Chondrocyte (in vitro differentiated cells): ENCODE results near the gene ARMC5. TPM values are rescaled to one million over a fixed set of nuclear protein-coding genes. Genes with fewer than 3 reads are reported as not detected.
"Not testable (repeated sequence)": the region's sequence is repeated elsewhere in the genome, so short reads cannot be mapped to it uniquely, and the experiment has no call there.

ENCODE experiments used
- DNase-seq: peaks from one replicate; pipeline ENCODE4 v3.0.0; 2021; ENCODE audit warnings: mixed read lengths, low spot score
- H3K27ac Mint-ChIP-seq: one replicate; pipeline ENCODE4 v1.8.0; 2021; ENCODE audit warnings: mild to moderate bottlenecking, moderate library complexity, mixed read lengths; ENCODE audit not compliant: unreplicated experiment
- H3K27me3 Mint-ChIP-seq: 2 replicates; pipeline ENCODE4 v1.8.0; 2021; ENCODE audit warnings: low read depth, mixed read lengths
- H3K36me3 Mint-ChIP-seq: 2 replicates; pipeline ENCODE4 v1.8.0; 2021; ENCODE audit warnings: low read depth, mixed read lengths
- H3K4me1 Mint-ChIP-seq: 2 replicates; pipeline ENCODE4 v1.8.0; 2021; ENCODE audit warnings: low read depth, mild to moderate bottlenecking, mixed read lengths
- H3K4me3 Mint-ChIP-seq: one replicate; pipeline ENCODE4 v1.8.0; 2021; ENCODE audit warnings: mild to moderate bottlenecking, moderate library complexity, mixed read lengths; ENCODE audit not compliant: unreplicated experiment
- H3K9me3 Mint-ChIP-seq: 2 replicates; pipeline ENCODE4 v1.8.0; 2021; ENCODE audit warnings: low read depth, mixed read lengths
- total RNA-seq: library from RNA; stranded (reverse); gene quantifications from 3 replicates; pipeline ENCODE4 v1.2.1, GENCODE V29; 2021
- TF ChIP-seq, protein P1 (sequence below): fragments of 200-600 bp; sonication (generic); IDR thresholded peaks from 2 replicates; pipeline ENCODE4 v1.5.0; 2021; ENCODE audit warnings: antibody characterized with exemption, mild to moderate bottlenecking, moderate library complexity

Gene ARMC5
- total RNA-seq, 1 donor from 2014 or later, result 12.2 TPM

DNA sequence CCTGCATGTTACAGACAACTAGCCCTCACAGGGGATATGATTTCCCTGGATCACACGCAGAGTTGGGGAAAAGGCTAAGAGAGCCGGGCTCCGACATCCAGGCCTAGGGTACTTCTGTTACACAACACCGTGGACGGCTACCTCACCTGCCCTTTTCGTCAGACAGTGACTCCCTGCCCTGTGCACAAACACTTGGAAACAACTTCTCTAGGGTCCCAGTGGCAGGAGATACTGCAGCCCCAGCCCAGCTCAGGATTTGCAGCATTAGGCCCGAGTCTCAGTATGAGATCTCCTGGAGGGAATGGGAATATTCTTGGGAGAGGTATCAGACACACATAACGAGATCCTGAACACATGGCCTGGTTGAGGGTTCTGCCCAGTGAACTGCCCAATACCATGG is 40.6 kb downstream of the ARMC5 start:
- H3K4me1 Mint-ChIP-seq, result peaks cover 8% of the 10 kb centered on the region
- no peaks in the 10 kb centered on the region for H3K9me3 Mint-ChIP-seq
- H3K27me3 Mint-ChIP-seq, result no peaks in the 10 kb centered on the region

DNA sequence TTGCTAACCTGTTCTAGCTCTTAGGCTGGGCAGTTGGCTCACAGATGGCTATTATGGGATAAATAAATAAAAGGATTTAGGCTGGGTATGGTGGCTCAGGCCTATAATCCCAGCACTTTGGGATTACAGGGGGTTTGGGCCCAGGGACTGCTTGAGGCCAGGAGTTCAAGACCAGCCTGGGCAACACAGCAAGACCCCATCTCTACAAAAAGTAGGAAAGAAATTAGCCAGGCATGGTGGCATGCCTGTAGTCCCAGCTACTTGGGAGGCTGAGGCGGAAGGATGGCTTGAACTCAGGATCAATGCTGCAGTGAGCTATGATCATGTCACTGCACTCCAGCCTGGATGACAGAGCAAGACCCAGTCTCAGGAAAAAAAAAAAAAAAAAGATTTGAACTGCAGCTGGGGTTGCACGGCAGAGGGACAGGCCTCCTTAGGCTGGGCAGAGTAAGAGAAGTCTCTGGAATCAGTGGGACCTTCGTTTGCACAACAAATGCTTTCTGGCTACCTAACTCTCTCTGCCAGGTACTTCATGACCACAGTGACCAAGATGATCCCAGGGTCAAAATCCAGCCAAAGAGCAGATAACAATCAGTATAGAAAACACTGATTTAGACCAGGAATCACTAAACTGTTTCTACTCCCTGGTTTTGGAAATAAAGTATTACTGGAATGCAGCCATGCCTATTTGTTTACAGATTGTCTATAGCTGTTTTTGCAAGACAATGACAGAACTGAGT is 42.1 kb downstream of the ARMC5 start:
- no peak overlapping the region for H3K27ac Mint-ChIP-seq
- H3K36me3 Mint-ChIP-seq, result peaks cover 18% of the 10 kb centered on the region
- H3K4me3 Mint-ChIP-seq, result no peak overlapping the region
- TF ChIP-seq, protein P1, sequence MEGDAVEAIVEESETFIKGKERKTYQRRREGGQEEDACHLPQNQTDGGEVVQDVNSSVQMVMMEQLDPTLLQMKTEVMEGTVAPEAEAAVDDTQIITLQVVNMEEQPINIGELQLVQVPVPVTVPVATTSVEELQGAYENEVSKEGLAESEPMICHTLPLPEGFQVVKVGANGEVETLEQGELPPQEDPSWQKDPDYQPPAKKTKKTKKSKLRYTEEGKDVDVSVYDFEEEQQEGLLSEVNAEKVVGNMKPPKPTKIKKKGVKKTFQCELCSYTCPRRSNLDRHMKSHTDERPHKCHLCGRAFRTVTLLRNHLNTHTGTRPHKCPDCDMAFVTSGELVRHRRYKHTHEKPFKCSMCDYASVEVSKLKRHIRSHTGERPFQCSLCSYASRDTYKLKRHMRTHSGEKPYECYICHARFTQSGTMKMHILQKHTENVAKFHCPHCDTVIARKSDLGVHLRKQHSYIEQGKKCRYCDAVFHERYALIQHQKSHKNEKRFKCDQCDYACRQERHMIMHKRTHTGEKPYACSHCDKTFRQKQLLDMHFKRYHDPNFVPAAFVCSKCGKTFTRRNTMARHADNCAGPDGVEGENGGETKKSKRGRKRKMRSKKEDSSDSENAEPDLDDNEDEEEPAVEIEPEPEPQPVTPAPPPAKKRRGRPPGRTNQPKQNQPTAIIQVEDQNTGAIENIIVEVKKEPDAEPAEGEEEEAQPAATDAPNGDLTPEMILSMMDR, result no peak
- H3K9me3 Mint-ChIP-seq, result no peaks in the 10 kb centered on the region
- DNase-seq, result no peak
- peaks cover 14% of the 10 kb centered on the region for H3K4me1 Mint-ChIP-seq
- no peaks in the 10 kb centered on the region for H3K27me3 Mint-ChIP-seq

More for the DNA sequence above, 40.6 kb downstream of the ARMC5 start:
- Mint-ChIP-seq H3K27ac (no peak overlapping the region), H3K4me3 (no peak overlapping the region), H3K36me3 (peaks cover 18% of the 10 kb centered on the region)
- DNase-seq, result peak; percentile 48
- TF ChIP-seq, protein P1, result no peak

DNA sequence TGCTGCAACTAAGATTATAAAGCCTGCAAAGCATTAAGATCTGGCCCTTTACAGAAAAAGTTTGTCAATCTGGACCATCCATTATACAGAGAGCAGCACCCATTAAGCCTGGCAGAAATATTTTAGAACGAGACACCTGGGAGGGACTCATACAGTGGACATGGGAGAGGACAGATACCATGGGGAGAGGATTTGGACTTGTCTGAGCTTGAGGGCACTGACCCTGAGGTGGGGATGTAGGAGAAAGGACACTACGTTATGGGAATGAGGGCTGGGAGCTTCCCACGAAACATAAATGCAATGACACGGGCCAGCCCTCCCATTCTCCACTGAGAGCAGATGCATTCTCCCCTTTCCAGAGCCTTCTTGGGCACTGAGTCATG is 42.7 kb downstream of the ARMC5 start:
- Mint-ChIP-seq H3K27ac (no peak overlapping the region), H3K4me3 (no peak overlapping the region), H3K9me3 (no peaks in the 10 kb centered on the region), H3K4me1 (peaks cover 16% of the 10 kb centered on the region), H3K36me3 (peaks cover 18% of the 10 kb centered on the region), H3K27me3 (no peaks in the 10 kb centered on the region)
- TF ChIP-seq, protein P1, result no peak
- no peak for DNase-seq

DNA sequence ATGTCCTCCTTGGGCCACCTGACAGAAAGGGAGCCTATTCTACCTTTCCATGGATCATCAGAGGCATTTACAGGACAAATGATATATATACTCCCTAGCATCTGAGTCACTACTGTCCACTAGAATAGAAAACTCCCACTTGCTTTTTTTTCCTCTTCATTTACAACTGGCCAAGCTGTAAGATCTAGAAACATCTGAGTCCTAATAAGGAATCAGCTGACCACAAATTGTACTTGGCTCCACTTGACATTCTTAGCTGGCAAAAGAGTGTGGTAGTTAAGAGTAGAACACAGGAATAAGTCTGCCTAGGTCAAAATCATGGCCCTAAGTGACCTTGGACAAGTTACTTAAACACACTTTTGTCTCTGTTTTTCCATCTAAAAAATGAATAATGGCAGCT is 43.7 kb downstream of the ARMC5 start:
- Mint-ChIP-seq H3K4me3 (no peak overlapping the region), H3K9me3 (no peaks in the 10 kb centered on the region), H3K27me3 (no peaks in the 10 kb centered on the region), H3K27ac (no peak overlapping the region), H3K36me3 (peaks cover 10% of the 10 kb centered on the region), H3K4me1 (peaks cover 23% of the 10 kb centered on the region)
- no peak for DNase-seq
- TF ChIP-seq, protein P1, result no peak

DNA sequence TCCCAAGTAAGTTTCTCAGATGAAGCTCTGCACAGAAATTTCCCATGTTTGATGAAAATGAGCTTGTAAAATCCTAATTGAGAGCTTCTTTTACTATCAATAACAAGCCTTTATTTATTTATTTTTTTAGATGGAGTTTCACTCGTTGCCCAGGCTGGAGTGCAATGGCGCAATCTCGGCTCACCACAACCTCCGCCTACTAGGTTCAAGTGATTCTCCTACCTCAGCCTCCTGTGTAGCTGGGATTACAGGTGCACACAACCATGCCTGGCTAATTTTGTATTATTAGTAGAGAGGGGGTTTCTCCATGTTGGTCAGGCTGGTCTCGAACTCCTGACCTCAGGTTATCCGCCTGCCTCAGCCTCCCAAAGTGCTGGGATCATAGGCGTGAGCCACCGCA is 44.3 kb downstream of the ARMC5 start:
- H3K27ac Mint-ChIP-seq, H3K27me3 Mint-ChIP-seq, H3K36me3 Mint-ChIP-seq, H3K4me3 Mint-ChIP-seq, H3K9me3 Mint-ChIP-seq, DNase-seq: not testable (repeated sequence)
- H3K4me1 Mint-ChIP-seq, result peaks cover 26% of the 10 kb centered on the region

DNA sequence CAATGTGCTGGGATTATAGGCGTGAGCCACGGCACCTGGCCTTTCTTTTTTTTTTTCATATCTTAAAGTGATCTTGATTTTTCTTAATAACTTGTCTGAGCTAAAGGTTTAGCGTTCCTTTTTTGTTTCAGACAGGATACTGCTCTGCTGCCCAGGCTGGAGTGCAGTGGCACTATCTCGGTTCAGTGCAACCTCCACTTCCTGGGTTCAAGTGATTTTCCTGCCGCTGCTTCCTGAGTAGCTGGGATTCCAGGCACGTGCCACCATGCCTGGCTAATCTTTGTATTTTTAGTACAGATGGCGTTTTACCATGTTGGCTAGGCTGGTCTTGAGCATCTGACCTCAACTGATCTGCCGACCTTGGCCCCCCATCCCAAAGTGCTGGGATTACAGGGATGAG is 44.9 kb downstream of the ARMC5 start:
- H3K27me3 Mint-ChIP-seq, result no peaks in the 10 kb centered on the region
- TF ChIP-seq, protein P1, result no peak
- H3K4me1 Mint-ChIP-seq, result peaks cover 32% of the 10 kb centered on the region
- H3K36me3 Mint-ChIP-seq, result peaks cover 4% of the 10 kb centered on the region
- DNase-seq, result no peak
- H3K4me3 Mint-ChIP-seq, result no peak overlapping the region
- no peaks in the 10 kb centered on the region for H3K9me3 Mint-ChIP-seq
- H3K27ac Mint-ChIP-seq, result no peak overlapping the region
